Globus pallidus (tissue), 1 donor: ENCODE data around the gene ZBTB38.
A peak's percentile ranks its signal among the peaks of the same experiment; 100 is the strongest.

ENCODE experiments used
- DNase-seq: peaks from one replicate; pipeline ENCODE4 v3.0.0-alpha.2; 2015; ENCODE audit warnings: low spot score

The ZBTB38 gene

GRCh38 chr3:141405591-141405990, 37.3 kb downstream of the ZBTB38 start:
- DNase-seq: no peak

DNA sequence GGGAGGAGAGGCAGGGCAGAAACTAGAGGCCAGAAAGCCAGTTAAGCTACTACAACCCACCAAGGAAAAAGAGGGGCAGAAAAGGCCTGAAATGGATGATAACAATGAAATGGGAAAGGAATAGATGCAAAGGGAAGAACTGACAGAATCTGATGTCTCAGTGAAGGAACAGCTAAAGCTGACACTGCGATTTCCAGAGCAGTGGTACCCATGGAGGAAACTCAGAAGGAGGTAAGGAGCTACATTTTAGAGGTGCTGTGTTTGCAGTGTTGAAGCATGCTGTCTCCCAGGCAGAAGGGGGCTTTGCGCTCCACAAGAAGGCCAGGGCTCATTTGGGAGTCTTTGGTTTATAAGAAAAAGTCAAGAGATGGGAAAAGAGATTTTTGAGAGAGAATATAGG, 38.0 kb downstream of the ZBTB38 start:
- no peak for DNase-seq

DNA sequence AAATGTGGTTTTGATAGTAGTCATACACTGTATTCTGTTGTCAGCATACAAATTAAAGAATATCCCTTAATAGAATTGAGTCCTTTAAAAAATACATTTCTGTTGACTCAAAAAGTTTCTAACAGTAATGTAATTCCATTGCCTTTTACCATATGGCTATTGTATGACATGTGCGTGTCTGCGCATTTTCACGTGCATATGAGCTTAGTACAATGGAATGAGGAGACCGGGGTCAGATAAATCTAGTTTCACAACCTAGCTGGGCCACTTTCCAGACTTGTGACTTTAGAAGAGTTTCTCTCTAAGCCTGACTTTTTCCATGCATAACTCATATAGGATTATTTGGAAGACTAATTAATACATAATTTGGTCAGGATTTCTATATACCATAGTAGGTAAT, 38.7 kb downstream of the ZBTB38 start:
- DNase-seq: no peak

GRCh38 chr3:141407825-141408224, 39.5 kb downstream of the ZBTB38 start:
- no peak for DNase-seq

DNA sequence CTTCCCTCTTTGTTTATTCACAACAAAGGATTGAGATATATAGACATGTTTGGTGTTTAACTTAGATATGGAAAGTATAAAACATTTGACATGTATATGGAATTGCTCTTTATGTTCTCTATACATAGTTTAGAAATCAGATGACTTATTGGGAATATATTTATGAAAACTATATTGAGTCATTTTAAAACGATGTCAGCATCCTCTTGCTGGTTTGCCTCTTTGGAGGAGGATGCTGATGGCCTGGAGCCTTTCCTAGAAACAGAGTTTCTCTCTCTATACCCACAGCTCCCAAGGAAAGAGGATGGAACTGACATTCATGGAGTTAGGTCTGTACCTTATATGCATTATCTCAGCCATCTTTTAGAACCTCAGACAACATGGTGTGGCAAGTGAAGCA, 40.3 kb downstream of the ZBTB38 start:
- DNase-seq: no peak

- no peak for DNase-seq
Observed at GRCh38 chr3:141409940-141410241, 41.6 kb downstream of the ZBTB38 start.

DNA sequence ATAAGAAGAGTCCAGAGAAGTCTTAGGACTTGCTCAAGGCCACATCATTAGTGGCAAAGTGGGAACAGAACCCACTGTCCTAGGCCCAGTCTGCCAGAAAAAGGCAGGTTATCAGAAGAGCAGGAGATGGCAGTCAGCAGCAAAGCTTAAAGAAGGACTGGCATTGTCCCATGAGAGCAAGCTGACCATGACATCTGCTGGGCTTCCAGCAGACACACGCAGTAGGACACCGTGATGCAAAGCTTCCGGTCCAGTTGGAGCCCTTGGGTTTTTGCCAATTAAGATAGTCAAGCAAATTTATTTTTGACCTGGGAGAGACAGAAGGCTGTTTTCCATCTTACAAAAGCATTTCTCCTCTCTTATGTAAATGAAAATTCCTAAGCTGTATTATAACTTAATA, 42.1 kb downstream of the ZBTB38 start:
- DNase-seq: peak; percentile 83

DNA sequence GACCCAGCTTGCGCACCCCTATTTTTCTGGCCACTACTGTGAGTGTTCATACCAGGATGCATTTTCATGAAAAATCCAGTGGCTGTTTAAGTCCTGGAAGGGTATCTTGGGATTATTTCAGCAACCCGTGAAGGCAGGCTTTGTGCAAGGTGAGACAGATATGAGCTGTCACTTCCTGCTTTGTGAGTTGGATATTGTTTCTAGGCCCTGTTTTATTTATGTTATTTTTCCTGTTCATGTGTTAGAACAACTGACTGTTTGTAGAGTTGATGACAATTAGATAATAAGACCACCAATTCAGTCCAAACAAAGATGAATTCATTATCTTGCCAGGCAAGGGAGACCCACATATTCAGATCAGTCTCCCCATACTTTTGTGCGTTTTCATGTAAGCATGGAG, 42.5 kb downstream of the ZBTB38 start:
- DNase-seq: peak; percentile 48

DNA sequence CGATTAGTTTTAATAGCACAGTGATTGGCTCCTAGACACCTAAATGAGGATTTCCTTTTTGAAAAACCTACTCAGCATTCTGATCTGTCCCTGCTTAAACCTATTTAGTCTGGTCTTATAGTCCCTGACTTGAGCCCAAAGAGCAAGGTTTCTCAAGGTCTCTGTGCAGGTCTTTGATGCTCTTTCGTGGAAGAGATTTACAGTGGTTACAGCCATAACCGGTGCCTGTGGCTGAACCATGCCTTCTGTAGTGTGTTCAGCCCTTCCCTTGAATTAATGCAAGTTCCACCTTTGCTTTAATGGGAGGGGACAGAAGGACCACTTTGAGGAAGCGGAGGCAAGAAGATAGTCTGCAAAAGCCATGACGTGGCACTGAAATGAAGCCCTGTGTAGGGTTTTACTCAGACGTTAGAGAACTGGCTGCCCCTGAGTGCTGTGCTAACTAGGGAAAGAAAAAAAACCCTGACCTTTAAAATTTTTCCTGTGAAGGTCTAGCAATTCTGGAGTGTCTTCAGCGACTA, 43.0 kb downstream of the ZBTB38 start:
- DNase-seq: peak; percentile 70

DNA sequence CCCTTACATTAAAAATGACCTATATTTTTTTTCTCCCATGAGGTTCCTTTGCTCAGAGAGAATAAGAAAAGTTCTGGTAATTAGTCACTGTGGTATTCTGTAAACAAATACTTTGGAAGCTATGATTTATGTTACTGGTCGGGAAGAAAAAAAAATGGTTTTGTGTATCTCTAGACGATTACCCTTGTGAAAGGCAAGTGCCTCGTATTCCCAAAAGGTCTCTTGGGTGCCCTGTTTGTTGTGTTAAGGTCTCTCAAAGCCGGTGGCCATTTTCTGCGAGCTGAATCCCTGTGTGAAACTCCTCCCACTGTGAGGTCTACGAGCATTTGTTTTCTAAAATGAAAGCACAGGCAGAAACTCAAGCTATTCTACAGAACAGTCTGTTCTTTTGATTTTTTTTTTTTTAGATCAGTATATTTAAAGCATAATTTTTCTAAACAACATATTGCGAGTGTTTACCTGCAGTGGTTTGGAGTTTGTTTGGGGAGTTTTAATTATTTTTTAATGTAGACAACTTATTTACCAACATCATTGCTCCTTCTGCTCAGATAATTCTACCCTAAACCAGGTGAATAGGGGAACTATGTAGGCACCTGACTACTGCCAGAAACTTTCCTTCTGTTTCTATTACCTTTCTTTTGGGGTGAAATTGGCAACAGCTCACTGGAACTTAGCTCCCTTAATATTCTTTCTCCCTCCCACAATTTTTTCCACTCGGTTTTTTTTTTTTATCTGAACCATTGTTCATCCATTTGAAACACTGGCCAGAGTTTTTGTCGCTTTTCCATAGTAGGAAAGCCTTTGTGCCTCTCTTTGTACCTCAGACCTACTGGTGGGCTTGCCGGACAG, 44.0 kb downstream of the ZBTB38 start:
- peak; percentile 86 for DNase-seq

DNA sequence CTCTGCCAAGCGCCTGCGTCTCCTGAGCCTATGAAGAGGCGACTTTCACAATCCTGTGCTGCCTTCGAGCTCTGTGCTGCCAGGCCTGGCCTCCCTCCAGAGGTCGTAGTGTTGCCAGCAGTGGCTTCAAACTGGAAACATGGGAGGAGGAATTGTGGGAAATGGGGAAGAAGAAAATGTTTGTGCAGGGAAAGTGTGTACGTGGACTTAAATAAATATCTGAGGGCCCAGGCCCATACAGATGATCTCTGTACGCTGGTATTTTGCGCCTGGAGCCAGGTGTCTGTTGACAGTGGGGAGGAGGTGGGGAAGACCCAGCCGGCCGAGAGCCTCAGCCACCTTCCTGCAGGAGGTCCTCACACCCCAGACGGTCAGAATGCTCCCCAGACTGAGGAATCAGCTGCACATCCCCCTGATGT, 44.6 kb downstream of the ZBTB38 start:
- peak; percentile 92 for DNase-seq

- no peak for DNase-seq
Observed at GRCh38 chr3:141413391-141413790, 45.1 kb downstream of the ZBTB38 start.

DNA sequence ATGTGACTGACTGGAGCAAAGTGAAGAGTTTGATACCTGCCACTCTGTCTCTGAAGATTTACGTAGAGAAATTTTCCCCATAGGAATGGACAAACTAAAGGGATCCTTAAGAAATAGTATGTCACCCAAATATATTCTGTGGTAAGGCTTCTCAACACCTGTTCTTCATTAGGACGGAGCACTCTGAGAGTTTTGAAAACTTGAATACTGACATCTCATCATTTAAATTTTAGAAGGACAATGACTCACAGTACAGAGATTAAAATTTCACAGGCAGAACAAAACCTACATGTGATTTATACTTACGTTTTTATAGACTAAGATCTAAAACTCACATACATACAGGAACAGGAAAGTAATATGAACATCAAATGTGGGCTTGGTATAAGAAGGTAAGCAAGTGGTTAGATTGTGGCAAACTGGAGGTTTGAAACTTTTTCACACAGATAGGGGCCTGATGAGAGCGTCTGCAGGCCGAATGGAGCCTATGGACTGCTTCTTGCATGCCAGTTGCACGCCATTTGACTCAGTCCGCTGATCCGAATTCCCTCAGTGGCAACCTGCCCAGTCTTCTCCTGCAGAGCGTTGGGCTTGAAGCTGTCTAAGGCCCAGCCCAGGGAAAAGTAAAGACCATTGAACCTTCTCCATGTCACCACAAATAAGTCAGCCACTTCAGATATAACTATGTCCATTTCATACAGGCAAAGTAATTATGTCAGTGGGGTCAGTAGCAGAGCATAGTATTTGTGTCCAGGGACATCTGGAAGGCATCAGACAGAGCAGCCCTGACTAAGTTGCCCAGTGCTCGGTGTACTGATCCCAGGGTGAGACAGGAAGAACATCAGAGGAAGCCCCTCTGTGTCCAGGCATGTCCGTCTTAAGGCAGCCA, 45.7 kb downstream of the ZBTB38 start:
- DNase-seq: no peak

DNA sequence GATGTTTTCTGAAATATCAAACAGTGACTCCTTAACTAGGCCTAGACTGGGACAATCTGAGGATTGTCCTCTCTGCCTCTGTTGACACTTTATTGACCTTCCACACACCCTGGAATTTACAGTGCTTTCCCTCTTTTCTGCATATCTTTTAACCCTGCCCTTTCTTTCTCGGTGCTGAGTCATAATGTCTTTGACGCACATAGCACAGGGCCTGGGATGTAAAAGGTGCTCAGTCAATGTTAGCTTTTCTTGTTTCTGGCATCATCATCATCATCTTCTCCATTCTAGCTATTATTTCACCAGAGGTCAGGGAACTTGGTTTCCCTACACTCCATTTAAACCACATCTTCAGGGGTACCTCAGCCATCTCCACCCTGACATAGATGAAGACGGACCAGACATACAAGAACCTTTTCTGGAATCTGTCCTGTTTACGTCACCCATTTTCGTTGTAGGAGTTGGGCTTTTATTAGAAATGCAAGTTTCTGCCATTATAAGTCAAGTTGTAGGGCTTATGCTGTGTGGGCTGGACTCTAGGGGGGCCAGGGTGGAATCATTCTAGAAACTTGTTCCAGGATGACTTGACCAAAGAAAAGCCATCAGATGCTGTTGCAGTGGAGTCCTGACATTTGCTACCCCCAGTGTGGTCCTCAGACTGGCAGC, 46.6 kb downstream of the ZBTB38 start:
- DNase-seq: no peak

- DNase-seq: no peak
Observed at GRCh38 chr3:141415953-141416352, 47.6 kb downstream of the ZBTB38 start.
